NCI-H748 treated with DMSO at 0.1 percent for 48 hours (cell line): Measurements from ENCODE around the gene TEDC1.

Experiments used
- DNase-seq: peaks from one replicate; lab custom pipeline; 2025; lab: John Stamatoyannopoulos, UW

TEDC1 gene

DNA sequence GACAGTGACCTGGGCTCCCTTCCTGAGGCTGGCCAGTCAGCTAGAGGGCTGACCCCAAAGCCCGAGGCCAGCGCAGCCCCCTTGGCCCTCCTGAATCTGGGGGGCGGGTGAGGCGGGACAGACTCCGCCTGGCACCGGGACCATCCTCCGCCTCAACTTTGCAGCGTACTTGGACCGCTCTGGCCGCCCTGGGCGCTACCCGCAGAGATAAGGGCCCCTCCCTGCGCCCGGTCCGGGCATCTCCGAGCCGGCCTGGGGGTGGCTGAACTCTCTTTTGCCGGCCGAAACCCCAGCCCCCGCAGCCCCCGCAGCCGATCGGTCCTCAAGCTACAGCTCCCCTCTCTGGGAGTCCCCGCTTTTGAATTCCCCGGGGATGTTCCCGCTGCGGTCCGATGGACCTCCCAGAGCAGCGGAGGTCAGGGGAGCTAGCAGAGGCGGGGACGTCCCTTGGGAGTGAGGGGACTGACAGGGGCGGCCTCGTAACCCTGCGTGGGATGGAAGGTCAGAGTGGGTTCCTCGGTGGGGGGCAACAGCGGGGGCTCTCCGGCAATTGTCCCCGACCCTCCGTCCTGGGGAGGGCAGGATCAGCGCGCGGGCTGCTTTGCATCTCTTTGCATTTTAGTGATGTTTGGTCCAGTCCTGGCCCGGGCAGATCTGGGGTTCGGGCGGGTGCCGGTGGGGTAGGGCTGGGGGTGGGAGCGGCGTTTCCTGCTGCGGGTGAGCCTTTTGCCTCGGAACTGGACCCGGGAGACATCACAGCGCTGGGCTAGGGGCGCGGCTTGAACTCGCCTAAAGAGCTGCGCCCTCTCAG is 4.7 kb upstream of the TEDC1 start, which contains the start of gene CRIP1:
TSS of gene CRIP1 (plus strand) at position 724 of the 811 bp plus-strand sequence. CDS start 374 bp downstream, outside the sequence.
- DNase-seq, result no peak

DNA sequence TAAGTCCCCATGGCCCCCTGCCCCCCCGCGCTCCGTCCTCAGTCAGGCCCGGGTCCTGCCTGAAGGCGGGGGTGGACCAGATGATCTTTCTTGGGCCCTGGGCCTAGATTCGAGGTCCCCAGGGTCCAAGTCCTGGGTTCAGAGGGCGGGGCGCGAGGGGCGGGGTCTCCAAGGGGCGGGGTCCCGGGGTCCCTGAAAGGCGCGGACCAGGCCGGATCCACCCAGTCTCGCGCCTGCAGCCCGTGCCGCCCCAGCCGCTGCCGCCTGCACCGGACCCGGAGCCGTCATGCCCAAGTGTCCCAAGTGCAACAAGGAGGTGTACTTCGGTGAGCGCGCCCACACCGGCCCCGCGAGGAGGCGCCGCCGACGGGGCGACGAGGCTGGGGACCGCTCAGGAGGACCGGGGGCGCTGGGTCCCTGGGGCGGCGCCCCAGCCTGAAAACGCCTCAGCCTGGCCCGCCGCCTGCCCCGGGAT is 4.0 kb upstream of the TEDC1 start:
- DNase-seq, result peak; percentile 42

DNA sequence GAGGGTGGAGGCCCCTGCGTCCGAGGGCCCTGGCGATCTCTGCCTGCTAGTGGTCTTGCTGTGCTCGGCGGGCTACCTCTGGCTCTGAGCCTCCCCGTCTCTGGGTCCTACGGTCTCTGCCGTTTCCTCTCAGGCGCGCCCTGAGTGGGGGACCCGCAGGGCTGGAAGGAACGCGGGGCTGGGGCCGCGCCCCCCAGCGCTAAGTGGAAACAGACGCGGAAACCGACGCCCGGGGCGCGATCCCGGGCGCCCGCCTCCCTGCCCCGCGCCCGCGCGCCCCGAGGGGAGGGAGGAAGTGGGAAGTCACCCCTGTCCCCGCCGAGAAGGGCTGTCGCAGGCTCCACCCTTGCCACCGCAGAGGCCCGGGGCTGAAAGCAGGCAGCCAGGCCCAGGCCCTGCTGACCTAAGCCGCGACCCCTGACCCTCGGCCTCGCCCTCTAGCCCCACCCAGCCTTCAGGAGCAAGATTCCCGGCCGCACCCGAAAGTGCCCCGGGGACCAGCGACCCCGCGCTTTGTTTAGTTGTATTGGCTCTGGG is 3.5 kb upstream of the TEDC1 start:
- DNase-seq, result peak; percentile 20

DNA sequence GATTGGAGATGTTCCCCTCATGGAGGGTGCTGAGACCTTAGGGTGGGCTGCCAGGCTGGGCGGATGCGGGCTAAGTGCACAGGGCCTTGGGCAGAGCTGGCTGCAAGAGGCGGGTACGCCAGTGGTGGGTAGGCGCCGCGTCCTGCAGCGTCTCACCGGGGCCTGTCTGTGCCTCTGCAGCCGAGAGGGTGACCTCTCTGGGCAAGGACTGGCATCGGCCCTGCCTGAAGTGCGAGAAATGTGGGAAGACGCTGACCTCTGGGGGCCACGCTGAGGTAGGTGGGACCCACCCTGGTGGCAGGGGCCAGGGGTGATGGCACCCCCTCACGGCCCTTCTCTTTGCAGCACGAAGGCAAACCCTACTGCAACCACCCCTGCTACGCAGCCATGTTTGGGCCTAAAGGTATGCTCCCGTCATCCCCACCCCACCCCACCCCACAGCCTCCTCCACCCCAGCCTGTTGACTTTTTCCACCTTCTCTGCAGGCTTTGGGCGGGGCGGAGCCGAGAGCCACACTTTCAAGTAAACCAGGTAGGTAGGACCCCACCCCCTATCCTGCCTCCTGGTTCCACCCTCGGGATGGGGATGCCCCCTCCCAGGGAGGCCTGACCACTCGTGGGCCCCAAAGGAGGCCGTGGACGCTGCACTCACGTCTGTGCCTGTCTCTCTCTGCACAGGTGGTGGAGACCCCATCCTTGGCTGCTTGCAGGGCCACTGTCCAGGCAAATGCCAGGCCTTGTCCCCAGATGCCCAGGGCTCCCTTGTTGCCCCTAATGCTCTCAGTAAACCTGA is 2.9 kb upstream of the TEDC1 start:
- no peak for DNase-seq

DNA sequence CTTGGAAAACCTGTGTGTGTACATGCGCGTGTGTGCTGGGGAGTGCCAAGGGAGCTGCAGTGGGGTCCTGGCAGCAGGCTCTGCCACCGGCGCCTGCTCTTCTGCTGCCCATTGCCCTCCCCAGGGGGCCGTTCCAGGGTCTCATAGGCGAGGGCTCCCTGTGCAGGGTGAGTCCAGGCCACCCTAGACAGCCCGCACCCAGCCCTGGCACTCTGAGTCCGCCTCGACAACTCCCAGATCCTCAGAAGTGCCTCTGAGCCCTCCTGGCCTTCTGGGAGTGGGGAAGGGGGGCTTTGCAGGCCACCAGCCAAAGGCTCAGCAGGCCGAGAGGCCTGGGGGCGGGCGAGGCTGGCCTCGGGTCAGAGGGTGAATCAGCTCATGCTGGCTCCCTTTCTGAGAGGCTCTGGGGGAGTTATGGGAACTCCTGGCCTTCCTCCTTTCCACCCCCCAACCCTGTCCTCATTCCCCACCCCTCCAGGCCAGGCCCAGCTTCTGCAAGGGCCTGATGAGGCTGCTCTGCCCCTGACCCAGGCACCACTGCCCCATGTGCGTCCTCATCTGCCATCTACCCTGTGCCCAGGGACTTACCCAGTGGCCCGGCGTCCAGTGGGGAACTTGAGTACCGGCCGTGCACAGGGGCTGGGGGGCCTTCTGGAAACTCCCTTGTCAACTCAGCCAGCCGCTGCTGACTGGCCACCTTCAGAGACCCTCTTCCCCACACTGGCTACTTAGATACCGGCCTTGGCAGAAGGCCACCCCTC is 2.1 kb upstream of the TEDC1 start:
- DNase-seq, result no peak

DNA sequence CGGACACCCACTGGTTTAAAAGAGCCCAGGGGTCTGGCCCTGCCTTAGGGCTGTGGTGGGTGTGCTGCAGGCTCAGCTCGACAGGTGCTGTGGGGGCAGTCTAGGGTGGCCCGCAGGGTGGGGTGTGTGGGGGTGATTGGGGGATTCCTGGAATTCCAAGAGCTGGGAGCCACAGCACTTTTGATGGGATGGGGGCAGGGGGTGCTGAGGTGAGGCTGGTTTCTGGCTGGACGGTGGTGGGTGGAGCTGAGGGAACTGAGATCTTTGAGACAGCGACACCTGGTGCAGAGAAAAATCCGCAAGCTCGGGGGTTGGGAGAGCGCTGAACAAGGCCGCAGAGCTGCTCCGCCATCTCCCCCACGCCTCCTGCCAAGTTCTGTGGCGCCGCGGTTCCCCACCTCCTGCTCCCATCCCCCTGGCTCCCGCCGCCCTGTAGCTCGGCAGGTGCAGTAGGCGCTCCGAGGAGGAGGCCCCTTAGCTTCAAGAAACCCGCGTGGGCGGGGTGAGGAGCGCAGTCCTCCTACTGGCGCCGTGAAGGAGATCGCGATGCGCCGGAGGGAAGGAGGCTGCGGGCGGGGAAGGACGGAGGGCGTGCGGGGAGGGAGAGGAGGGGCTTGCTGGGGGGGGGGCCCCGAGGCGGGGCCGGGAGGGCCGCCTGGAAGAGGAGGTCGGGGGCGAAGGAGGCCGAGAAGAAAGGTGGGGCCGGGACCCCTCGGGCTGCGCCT is 1.3 kb upstream of the TEDC1 start:
- DNase-seq, result peak; percentile 92

DNA sequence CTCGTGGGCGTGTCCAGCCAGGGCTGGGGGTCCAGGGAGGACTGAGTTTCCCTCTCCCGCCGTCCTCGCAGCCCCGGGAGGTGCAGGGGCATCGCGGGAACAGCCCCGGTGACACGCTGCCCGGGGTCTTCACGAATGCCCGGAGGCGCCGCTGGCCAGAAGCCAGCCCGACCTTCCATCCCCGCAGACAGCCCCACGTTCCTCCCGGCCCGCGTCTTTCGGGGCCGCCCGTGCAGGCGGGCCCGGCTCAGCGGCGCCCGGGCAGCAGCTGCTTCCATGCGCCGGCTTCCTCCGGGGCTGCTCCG is 827 bp upstream of the TEDC1 start:
- no peak for DNase-seq

DNA sequence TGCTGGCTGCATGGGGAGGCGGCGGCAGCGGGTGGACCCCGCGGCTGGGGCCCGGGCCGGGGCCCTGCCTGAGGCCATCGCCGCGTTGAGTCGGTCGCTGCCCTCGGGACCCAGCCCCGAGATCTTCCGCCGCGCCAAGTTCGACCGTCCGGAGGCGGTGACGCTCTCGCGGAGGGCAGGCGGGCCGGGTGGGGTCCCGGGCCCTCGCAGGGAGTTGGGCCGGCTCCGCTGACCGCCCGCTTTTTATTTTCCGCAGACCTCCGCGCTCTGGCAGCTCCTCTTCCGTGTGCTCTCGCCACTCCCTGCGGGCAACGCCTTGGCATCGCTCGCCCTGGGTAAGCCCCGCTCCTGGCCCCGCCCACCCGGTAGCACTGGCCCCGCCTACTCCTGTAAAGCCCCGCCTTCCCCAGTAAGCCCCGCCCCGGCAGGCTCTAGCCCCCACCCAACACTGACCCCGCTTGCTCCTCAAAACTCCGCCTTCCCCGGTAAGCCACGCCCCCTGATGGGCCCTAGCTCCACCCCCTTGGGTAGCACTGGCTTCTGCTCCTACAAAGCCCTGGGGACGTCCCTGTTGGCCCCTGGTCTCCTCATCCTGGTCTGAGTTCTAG is 424 bp downstream of the TEDC1 start:
- DNase-seq, result peak; percentile 54

DNA sequence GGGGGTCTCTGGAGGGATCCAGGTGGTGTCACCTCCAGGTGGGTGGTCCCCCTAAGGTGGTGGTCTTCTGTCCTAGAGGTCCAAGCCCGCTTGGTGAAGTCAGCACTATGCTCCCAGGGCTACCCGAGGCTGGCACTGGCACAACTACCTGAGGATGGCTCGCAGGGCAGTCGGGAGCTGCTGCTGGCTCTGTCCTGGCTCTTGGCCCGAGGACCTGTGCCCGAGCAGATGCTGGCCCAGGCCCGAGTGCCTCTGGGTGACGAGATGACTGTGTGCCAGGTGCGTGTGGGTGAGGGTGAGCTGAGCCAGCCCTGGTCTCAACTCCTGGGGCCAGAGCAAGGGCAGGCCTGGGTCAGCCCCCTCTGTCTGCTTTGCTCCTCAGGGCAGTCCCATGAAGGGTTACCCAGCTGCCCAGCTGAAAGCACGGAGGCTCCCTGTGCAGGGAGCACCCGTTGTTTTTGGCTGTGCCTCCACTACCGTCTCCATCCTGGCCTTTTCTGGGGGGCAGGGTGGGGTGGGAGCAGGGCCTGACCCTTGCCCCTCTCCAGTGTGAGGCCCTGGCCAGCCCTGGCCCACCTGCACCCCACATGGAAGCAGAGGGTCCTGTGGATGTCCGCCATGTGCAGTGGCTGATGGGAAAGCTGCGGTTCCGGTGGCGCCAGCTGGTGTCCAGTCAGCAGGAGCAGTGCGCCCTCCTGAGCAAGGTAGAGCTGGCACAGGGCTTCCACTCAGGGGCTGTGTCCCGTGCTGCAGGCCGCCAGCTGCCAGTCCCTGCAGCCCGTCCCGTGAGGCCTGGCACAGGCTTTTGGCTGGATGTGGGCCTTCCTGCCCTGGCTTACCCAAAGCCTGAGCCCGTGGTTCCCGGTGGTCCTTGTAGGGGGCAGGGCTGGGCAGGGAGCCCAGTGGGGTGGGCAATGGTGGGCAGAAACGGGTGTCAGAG is 1.3 kb downstream of the TEDC1 start:
- DNase-seq, result no peak

DNA sequence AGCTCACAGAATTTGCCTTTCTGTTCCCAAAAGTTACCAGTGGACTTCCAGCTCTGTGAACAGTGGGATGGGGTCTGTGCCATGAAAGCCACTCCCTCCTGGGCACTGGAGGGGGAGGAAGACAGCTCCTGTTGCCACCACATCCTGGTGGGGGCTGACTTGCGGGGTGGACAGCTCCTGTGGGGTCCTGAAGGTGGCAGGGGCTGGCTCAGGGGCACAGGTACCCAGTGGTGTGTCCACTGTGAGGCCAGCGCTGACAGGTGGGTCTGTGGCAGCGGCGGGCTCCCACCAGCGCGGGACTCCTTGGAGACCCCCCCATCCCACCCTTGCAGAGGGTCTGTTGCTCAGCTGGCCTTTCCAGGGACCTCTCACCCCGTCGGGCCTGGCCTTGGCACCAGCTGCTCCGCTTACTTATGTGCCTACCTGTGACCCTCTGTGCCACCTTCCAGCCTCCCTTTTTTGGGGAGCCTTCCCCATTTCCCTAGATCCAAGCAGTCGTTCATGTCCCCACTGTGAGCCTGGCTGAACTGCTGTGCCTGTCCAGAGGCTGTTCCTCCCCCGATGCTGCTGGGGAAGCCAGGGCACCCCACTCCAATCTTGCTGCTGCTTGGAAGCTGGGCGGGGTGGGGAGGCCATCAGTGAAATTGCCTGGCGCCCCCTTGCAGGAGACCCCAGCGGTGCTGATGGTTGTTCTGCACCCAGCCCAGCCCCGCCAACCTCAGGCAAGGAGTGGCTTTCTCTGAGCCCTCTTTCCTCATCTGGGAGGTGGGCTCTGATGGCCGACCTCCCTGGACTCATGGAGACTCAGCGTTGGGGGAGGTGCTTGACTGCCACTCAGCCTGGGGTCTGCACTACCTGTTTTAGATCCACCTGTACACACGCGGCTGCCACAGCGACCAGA is 2.2 kb downstream of the TEDC1 start:
- DNase-seq, result no peak

DNA sequence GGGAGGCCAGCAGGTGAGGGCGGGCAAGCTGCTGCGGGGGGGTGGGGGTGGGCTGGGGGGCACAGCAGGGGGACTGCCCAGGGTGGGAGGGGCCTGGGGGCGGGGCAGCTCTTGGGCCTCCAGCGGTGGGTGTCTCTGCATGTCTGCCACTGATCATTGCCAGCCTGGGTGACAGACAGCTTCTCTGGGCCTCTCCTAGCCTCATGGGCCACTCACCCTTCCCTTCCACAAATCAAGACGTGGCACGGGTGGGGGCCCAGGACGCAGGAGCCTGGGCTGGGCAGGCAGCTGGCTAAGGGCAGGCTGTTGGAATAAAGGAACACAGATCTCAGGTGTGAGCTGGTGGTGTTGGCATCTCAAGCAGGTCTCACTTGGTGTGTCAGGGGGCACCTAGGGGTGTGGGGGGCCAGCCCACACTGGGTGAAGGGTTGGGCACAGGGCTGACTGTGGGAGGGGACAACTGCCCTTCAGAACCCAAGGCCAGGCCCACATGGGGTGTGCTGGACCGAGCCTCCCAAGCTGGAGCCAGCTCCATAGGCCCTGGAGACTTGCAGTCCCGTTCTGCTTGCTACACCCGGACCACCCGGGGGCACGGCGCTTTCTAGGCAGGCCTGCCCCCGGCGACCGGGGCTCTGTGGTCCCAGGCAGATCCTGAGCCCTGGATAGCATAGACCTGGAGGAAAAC is 3.0 kb downstream of the TEDC1 start:
- DNase-seq, result no peak

DNA sequence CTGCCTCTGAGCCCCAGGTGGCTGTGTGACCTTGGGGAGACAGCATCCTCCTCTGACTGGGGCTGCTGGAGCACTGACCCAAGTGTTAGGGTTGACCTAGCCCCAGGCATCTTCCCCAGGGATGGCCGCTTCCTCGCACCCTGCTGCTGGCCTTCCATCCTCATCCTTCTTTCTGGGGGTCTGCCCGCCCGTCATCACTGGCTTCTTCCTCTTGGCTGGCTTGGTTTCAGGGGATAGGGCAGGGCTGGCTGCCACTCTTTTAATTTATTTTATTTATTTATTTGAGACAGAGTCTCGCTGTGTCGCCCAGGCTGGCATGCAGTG is 3.5 kb downstream of the TEDC1 start:
- no peak for DNase-seq

DNA sequence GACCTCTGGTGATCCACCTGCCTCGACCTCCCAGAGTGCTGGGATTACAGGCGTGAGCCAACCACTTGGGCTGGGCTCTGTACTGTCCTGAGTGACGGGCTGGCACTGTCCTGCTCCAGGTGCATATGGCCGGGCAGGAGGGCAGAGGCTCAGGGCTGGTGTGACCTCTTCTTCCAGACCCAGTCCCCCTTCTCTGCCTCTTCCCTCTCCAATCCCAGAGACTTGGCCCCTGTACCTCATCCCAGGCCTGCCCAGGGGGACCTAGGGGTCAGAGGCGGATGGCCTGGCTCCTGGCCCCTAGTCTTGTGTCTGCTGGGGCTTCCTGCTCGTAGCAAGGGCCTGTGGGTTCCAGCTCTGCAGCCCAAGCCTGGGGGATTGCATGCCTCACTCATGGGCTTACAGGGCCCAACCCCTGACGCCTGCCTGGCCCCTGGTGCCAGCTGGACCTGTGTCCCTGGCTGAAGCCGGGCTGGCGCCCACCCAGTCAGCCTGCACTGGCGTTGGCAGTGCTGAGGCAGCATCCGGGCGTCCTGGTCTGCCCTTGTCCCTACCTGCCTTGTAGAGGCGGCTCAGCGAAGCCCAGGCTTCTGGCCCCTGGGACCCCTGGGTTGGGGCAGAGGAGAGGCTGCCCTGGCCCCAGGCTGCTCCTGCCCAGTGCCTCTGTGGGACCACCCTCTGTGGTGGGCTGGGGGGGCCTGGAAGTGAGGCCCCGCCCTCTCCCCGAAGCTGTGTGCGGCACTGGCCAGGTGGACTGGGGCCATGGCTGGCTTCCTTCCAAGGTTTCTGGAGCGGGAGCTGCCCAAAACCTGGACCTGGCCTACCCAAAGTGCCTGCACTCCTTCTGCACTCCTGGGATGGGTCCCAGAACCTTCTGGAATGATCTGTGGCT is 4.3 kb downstream of the TEDC1 start:
- no peak for DNase-seq

DNA sequence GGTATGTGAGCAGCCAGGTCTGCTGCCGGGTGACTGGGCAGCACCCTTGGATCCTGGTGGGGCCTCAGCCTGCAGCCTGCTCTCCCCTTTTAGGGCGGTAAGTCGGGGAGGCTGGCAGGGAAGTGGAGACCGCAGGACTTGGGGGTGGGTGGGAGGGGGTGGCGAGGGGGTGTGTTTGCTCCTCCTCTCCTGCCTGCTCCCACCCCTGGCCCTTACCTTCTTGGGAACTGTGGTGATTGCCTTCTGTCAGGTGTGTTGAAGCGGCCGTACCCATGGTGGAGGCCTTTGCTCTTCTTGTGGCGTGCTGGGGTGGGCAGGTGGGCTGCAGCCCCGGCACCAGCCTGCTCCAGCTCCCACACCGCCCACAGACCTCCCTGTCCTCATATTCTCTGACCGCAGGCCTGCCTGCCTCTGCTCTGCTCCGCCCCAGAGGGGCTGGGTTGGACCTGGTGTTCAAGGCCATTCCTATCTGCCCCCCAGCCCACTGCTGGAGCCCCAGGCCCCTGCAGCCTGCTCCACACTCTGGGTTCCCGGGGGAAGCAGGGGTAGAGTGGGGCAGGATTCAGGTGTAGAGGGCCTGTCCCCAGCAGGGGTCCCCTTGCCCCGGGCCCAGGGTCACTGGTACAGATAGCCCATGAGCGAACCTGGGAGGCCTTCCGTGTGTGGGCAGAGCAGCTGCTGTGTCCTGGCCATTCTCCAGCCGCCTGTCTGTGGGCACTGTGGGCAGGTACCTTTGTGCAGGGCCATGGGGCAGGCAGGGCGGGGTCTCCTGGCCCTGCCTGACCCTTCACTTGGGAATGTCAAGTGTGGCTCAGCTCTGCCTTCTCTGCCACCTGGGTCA is 5.2 kb downstream of the TEDC1 start:
- DNase-seq, result no peak

DNA sequence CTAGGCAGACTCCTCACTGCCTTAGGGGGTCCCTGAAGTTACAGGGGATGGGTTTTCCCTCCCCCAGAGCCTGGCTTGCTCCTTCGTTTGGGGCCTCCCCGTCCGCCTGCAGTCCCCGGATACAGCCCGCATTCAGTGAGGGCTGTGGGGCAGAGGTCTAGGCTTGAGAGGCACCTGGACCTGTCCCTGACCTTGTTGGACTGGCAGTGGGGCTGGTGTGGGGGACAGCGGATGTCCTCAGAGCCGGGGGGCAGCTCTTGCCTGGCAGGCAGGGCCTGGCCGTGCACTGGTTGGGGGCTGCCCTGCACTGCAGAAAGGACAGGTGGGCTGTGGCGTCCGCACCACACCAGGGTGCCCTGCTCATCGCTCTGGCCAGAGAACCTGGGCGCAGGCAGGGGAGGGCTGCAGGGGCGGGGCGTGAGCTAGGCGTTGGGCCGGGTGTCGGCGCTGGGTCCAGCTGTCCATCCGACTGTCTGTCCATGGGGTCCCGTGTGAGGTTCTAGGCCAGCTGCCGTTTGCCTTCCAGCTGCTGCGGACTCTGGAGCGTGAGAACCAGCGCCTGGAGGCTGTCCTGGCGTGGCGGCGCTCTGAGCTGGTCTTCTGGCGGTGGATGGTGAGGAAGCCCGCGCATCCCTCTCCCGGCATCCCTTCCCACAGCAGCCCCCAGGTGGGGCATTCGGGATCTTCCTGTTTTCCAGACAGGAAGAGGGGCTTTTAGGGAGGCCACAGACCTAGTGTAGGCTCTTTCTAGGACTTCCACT is 6.0 kb downstream of the TEDC1 start:
- DNase-seq, result no peak
